HepG2 (cell line): ENCODE results near the gene CEP250. TPM values are rescaled to one million over a fixed set of nuclear protein-coding genes. Genes with fewer than 3 reads are reported as not detected.

Source experiments
- BORCS8-MEF2B ChIP-seq: sonication (generic); formaldehyde crosslinking; IDR thresholded peaks from 2 replicates; pipeline ENCODE4 v1.8.0; 2022; ENCODE audit warnings: mild to moderate bottlenecking, missing genetic modification reagents
- KLF15 ChIP-seq: sonication (generic); formaldehyde crosslinking; IDR thresholded peaks from 2 replicates; pipeline ENCODE4 v1.8.1; 2023; ENCODE audit warnings: borderline replicate concordance, mild to moderate bottlenecking, inconsistent platforms, missing genetic modification reagents, mixed read lengths
- PCBP2 ChIP-seq: fragments of 200-400 bp; formaldehyde crosslinking; optimal IDR thresholded peaks from 2 replicates; pipeline ENCODE3; 2018; ENCODE audit warnings: low read length, low read depth; ENCODE audit not compliant: poor library complexity, severe bottlenecking
- PRDM15 ChIP-seq: sonication (generic); formaldehyde crosslinking; IDR thresholded peaks from 2 replicates; pipeline ENCODE4 v1.4.0; 2020; ENCODE audit warnings: missing genetic modification reagents
- YEATS2 ChIP-seq: sonication (generic); formaldehyde crosslinking; IDR thresholded peaks from 2 replicates; pipeline ENCODE4 v1.4.0; 2020; ENCODE audit warnings: missing genetic modification reagents, borderline replicate concordance
- ZBTB25 ChIP-seq: IDR thresholded peaks from 2 replicates; pipeline ENCODE4 v1.6.1; 2018; ENCODE audit warnings: missing genetic modification reagents
- ZNF142 ChIP-seq: sonication (generic); formaldehyde crosslinking; IDR thresholded peaks from 2 replicates; pipeline ENCODE4 v1.4.0; 2020; ENCODE audit warnings: missing genetic modification reagents
- ZNF256 ChIP-seq: sonication (generic); formaldehyde crosslinking; conservative IDR thresholded peaks from 2 replicates; pipeline ENCODE4 v1.4.0; 2020; ENCODE audit warnings: missing genetic modification reagents
- ZNF335 ChIP-seq: sonication (generic); formaldehyde crosslinking; IDR thresholded peaks from 2 replicates; pipeline ENCODE4 v1.4.0; 2020; ENCODE audit warnings: missing genetic modification reagents
- ZNF557 ChIP-seq: sonication (generic); formaldehyde crosslinking; IDR thresholded peaks from 2 replicates; pipeline ENCODE4 v1.4.0; 2020; ENCODE audit warnings: missing genetic modification reagents
- ZNF616 ChIP-seq: sonication (generic); formaldehyde crosslinking; IDR thresholded peaks from 2 replicates; pipeline ENCODE4 v1.5.0; 2020; ENCODE audit warnings: low read depth, mild to moderate bottlenecking, missing genetic modification reagents
- polyA plus RNA-seq, 8 experiments: library from polyadenylated mRNA; depleted of rRNA in 3 of 8; stranded (reverse) in 7 of 8; unstranded in 1 of 8; fragments of >200 nt; fragmentation: Illumina TruSeq in 4 of 8; extraction: Trizol in 4 of 8; gene quantifications; 2 replicates each; pipeline versions ENCODE4 v1.2.1 to v1.2.3, GENCODE V29; 2011 to 2016; ENCODE audit warnings: low read depth in 4 of 8, missing spikeins in 1 of 8, mixed read lengths in 1 of 8; ENCODE audit not compliant: insufficient read depth in 1 of 8
- total RNA-seq, 5 experiments: library from RNA; depleted of rRNA; stranded (reverse); fragments of >200 nt; fragmentation: Illumina TruSeq; extraction: Trizol; gene quantifications; 2 replicates each; pipeline ENCODE4 v1.2.3, GENCODE V29; 2016; ENCODE audit warnings: low read depth in 1 of 5
- TF ChIP-seq, protein P1 (sequence below): sonication (generic); formaldehyde crosslinking; IDR thresholded peaks from 2 replicates; pipeline ENCODE4 v1.4.0; 2020; ENCODE audit warnings: missing genetic modification reagents

Gene CEP250
- total and polyA plus RNA-seq, 2 of the 13 experiments (the other 11 are each of a cell fraction or from before 2014, with no cell fraction given): 28.8 to 55.3 TPM

DNA sequence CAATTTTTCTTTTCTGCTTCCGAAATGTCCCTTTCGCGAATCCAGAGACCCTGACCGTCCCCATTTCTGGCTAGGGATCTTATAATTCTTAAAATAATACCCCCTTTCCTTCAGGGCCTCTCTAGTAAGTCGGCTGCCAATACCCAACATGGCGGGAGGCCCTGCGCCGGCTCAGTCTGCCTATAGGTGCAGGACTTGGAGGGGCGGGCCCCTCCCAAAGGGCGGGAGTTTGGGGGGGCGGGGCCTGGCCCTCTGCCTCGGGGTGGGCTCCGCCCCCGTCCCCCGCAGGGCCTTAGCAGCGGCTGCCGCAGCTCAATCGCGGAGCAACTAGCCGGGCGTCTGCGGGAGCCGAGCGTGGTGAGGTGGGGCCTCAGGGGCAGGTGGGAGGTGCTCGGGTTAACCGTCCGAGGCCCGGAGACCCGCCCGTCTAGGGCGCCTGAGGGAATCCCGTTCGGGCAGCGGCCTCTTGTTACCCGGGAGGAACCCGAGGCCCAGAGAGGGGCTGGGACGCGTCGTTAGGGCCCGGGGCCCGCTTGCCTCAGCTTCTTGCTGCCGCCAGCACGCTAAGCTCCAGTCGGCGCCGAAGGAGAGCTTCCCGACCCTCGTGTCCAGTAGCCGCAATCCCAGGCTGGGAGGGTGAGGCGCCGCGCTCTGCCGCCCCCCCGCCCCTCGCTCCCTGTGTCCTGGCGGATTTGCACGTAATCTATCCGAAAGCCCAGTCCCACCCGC, at the start of gene CEP250 (continued):
- TF ChIP-seq BORCS8-MEF2B (CRISPR knock-in tag) (peak; percentile 0; the same call in 1 of the 2 replicates), KLF15 (CRISPR knock-in tag) (peak; percentile 33; the same call in 1 of the 2 replicates), ZNF335 (CRISPR knock-in tag) (peak; percentile 86), PCBP2 (no peak), ZNF256 (peak; percentile 78; the same call in 1 of the 2 replicates), ZNF142 (CRISPR knock-in tag) (no peak), ZNF616 (CRISPR knock-in tag) (peak; percentile 94), ZNF557 (CRISPR knock-in tag) (no peak), ZBTB25 (CRISPR knock-in tag) (peak; percentile 57; the same call in 1 of the 2 replicates), PRDM15 (CRISPR knock-in tag) (peak; percentile 35; the same call in 1 of the 2 replicates), YEATS2 (CRISPR knock-in tag) (peak; percentile 83; the same call in 1 of the 2 replicates)
- TF ChIP-seq, protein P1, sequence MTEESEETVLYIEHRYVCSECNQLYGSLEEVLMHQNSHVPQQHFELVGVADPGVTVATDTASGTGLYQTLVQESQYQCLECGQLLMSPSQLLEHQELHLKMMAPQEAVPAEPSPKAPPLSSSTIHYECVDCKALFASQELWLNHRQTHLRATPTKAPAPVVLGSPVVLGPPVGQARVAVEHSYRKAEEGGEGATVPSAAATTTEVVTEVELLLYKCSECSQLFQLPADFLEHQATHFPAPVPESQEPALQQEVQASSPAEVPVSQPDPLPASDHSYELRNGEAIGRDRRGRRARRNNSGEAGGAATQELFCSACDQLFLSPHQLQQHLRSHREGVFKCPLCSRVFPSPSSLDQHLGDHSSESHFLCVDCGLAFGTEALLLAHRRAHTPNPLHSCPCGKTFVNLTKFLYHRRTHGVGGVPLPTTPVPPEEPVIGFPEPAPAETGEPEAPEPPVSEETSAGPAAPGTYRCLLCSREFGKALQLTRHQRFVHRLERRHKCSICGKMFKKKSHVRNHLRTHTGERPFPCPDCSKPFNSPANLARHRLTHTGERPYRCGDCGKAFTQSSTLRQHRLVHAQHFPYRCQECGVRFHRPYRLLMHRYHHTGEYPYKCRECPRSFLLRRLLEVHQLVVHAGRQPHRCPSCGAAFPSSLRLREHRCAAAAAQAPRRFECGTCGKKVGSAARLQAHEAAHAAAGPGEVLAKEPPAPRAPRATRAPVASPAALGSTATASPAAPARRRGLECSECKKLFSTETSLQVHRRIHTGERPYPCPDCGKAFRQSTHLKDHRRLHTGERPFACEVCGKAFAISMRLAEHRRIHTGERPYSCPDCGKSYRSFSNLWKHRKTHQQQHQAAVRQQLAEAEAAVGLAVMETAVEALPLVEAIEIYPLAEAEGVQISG (CRISPR knock-in tag): peak; percentile 69; the same call in 1 of the 2 replicates
